Kidney tubule cell (primary cell): ENCODE measurements around the gene CMTM3.
A peak's percentile ranks its signal among the peaks of the same experiment; 100 is the strongest.
"Not testable (repeated sequence)": the region's sequence is repeated elsewhere in the genome, so short reads cannot be mapped to it uniquely, and the experiment has no call there.

Experiments
- DNase-seq: peaks from one replicate; pipeline ENCODE4 v3.0.0-alpha.2; 2018; ENCODE audit warnings: low spot score

Gene CMTM3

GRCh38 chr16:66585481-66586239, 18.8 kb upstream of the CMTM3 start:
- no peak for DNase-seq

- DNase-seq, result no peak
Measured at GRCh38 chr16:66587881-66588600, 16.5 kb upstream of the CMTM3 start.

GRCh38 chr16:66588981-66589713, 15.4 kb upstream of the CMTM3 start:
- DNase-seq, result no peak

GRCh38 chr16:66590322-66590721, 14.2 kb upstream of the CMTM3 start:
- DNase-seq, result no peak

- no peak for DNase-seq
Measured at GRCh38 chr16:66591018-66591417, 13.5 kb upstream of the CMTM3 start.

- DNase-seq, result no peak
Measured at GRCh38 chr16:66592241-66592640, 12.3 kb upstream of the CMTM3 start.

GRCh38 chr16:66592814-66593213, 11.7 kb upstream of the CMTM3 start:
- no peak for DNase-seq

- no peak for DNase-seq
Measured at GRCh38 chr16:66594739-66595138, 9.8 kb upstream of the CMTM3 start.

GRCh38 chr16:66596559-66596958, 7.9 kb upstream of the CMTM3 start:
- not testable (repeated sequence) for DNase-seq

GRCh38 chr16:66596986-66597848, 7.3 kb upstream of the CMTM3 start:
- DNase-seq, result no peak

- no peak for DNase-seq
Measured at GRCh38 chr16:66598111-66598510, 6.4 kb upstream of the CMTM3 start.

- DNase-seq, result no peak
Measured at GRCh38 chr16:66599726-66600125, 4.8 kb upstream of the CMTM3 start.

- no peak for DNase-seq
Measured at GRCh38 chr16:66600477-66600876, 4.0 kb upstream of the CMTM3 start.

- no peak for DNase-seq
Measured at GRCh38 chr16:66601471-66601870, 3.0 kb upstream of the CMTM3 start.

- DNase-seq, result peak; percentile 44
Measured at GRCh38 chr16:66603537-66604375, 748 bp upstream of the CMTM3 start.

GRCh38 chr16:66605177-66605978, 874 bp downstream of the CMTM3 start:
- peak; percentile 66 for DNase-seq

GRCh38 chr16:66605979-66606751, 1.7 kb downstream of the CMTM3 start:
- no peak for DNase-seq

- DNase-seq, result peak; percentile 93
Measured at GRCh38 chr16:66608241-66609138, 4.0 kb downstream of the CMTM3 start.
